K562 (cell line): ENCODE results near the gene NUDT22. TPM values are rescaled to one million over a fixed set of nuclear protein-coding genes. Genes with fewer than 3 reads are reported as not detected.

Experiments
- CREB5 ChIP-seq: fragments of 250-450 bp; sonication (Bioruptor Pico); IDR thresholded peaks from 2 replicates; pipeline ENCODE4 v1.5.0; 2020; ENCODE audit warnings: mild to moderate bottlenecking
- HNRNPH1 ChIP-seq: fragments of 200-400 bp; formaldehyde crosslinking; optimal IDR thresholded peaks from 2 replicates; pipeline ENCODE3; 2017; ENCODE audit warnings: low read depth, mild to moderate bottlenecking, low read length, moderate library complexity
- JUND ChIP-seq, 2 experiments: IDR thresholded peaks; 2 replicates in 1 of 2; 3 replicates in 1 of 2; pipeline ENCODE4 v1.6.1; 2011; ENCODE audit warnings: borderline replicate concordance in 2 of 2, low read depth in 2 of 2, low read length in 2 of 2, improper control_type of control experiment in 1 of 2, missing biosample characterization in 1 of 2, missing genetic modification characterization in 1 of 2, missing genetic modification reagents in 1 of 2
- MEF2A ChIP-seq: IDR thresholded peaks from 2 replicates; pipeline ENCODE4 v1.6.1; 2011; ENCODE audit warnings: low read depth, mild to moderate bottlenecking, low read length, moderate library complexity; ENCODE audit not compliant: control insufficient read depth
- PKNOX1 ChIP-seq: fragments of 450-650 bp; IDR thresholded peaks from 2 replicates; pipeline ENCODE4 v1.6.1; 2016
- PRPF4 ChIP-seq: fragments of 200-400 bp; formaldehyde crosslinking; IDR thresholded peaks from one replicate; pipeline ENCODE4 v1.6.1; 2017; ENCODE audit warnings: low read length, low read depth, mild to moderate bottlenecking; ENCODE audit not compliant: insufficient read depth, poor library complexity, severe bottlenecking
- SAFB ChIP-seq: fragments of 200-400 bp; formaldehyde crosslinking; IDR thresholded peaks from 2 replicates; pipeline ENCODE4 v1.6.1; 2017; ENCODE audit warnings: low read depth, low read length, borderline replicate concordance
- SP1 ChIP-seq: sonication (generic); formaldehyde crosslinking; IDR thresholded peaks from 2 replicates; pipeline ENCODE4 v1.8.1; 2022; ENCODE audit warnings: mild to moderate bottlenecking, missing genetic modification reagents
- SRF ChIP-seq, 2 experiments: fragments of 250-450, 450-650 bp in 1 of 2; sonication (Bioruptor Pico) in 1 of 2; sonication (generic) in 1 of 2; formaldehyde crosslinking; IDR thresholded peaks; 2 replicates each; pipeline versions ENCODE4 v1.5.0 to v1.5.1; 2020 to 2022; ENCODE audit warnings: mild to moderate bottlenecking in 1 of 2, missing genetic modification reagents in 1 of 2
- ZEB2 ChIP-seq: fragments of 450-650 bp; IDR thresholded peaks from 2 replicates; pipeline ENCODE4 v1.6.1; 2016
- ZNF318 ChIP-seq, 2 experiments: fragments of 450-650 bp; IDR thresholded peaks; 2 replicates each; pipeline ENCODE4 v1.6.1; 2016; ENCODE audit warnings: mild to moderate bottlenecking in 2 of 2, borderline replicate concordance in 1 of 2, low read depth in 1 of 2, moderate library complexity in 1 of 2
- ZNF449 ChIP-seq: fragments of 250-450 bp; sonication (Bioruptor Pico); IDR thresholded peaks from 2 replicates; pipeline ENCODE4 v1.8.0; 2022; ENCODE audit warnings: moderate library complexity, mild to moderate bottlenecking, inconsistent platforms
- polyA plus RNA-seq, 8 experiments: library from polyadenylated mRNA; depleted of rRNA in 4 of 8; stranded (reverse) in 5 of 8; unstranded in 3 of 8; fragments of >200 nt; fragmentation: Nextera tagmentation in 2 of 8; fragmentation: Illumina TruSeq in 1 of 8; extraction: Ambion mirVana in 2 of 8; extraction: Trizol in 1 of 8; gene quantifications; 2 replicates each; pipeline versions ENCODE4 v1.2.1 to v1.2.3, GENCODE V29; 2011 to 2014; ENCODE audit warnings: inconsistent platforms in 1 of 8, missing spikeins in 1 of 8
- total RNA-seq, 7 experiments: library from RNA; depleted of rRNA in 6 of 7; stranded (reverse); fragments of >200 nt in 6 of 7; fragmentation: Illumina TruSeq in 2 of 7; extraction: Trizol in 2 of 7; gene quantifications; 2 replicates each; pipeline versions ENCODE4 v1.2.1 to v1.2.3, GENCODE V29; 2011 to 2021; ENCODE audit warnings: low replicate concordance in 1 of 7

Gene NUDT22
- total and polyA plus RNA-seq, 9 of the 15 experiments (the other 6 are each of a cell fraction or from before 2014, with no cell fraction given): 6.3 to 92.6 (median 37.4) TPM

GRCh38 chr11:64181506-64182411, 44.3 kb upstream of the NUDT22 start (continued):
- TF ChIP-seq ZNF318 (IDR thresholded peaks at IDR 0.05; ENCODE audit: borderline replicate concordance in 1 of 2, low read depth in 1 of 2) (no peak), JUND (IDR thresholded peaks at IDR 0.05; ENCODE audit: borderline replicate concordance, low read depth, low read length) (peak; percentile 94), JUND (tag; IDR thresholded peaks at IDR 0.05; ENCODE audit: borderline replicate concordance, low read depth, low read length) (peak; percentile 92; the same call in 2 of the 3 replicates), PKNOX1 (peak; percentile 55), CREB5 (CRISPR knock-in tag) (no peak), PRPF4 (no peak), SRF (CRISPR knock-in tag; IDR thresholded peaks at IDR 0.05) (peak in 1 of 2 experiments; percentile 92; a peak in 1 of 4 replicates), SAFB (no peak), ZNF449 (CRISPR knock-in tag) (no peak), MEF2A (peak; percentile 98), ZEB2 (no peak), SP1 (no peak), HNRNPH1 (no peak)
